Heart left ventricle (tissue), 16 donors: Measurements from ENCODE around the gene FOXN3. TPM values are rescaled to one million over a fixed set of nuclear protein-coding genes. Genes with fewer than 3 reads are reported as not detected.

Source experiments
- ATAC-seq, 4 donors: fragments of 200-7000 bp; cut with Tn5 transposase; one replicate each; pipeline ENCODE4 v1.9.1; 2020 to 2022; ENCODE audit warnings: moderate library complexity in 4 of 4, mild to moderate bottlenecking in 3 of 4, moderate number of reproducible peaks in 1 of 4
- DNase-seq, 5 donors: peaks; one replicate each; pipeline ENCODE4 v3.0.0-alpha.2; 2020
- H3K27ac ChIP-seq, 12 donors: fragments of 200-600 bp; sonication (generic) in 4 of 12; one replicate each; pipeline versions ENCODE4 v1.5.0 to v1.8.0; 2016 to 2022; ENCODE audit warnings: mild to moderate bottlenecking in 2 of 12
- H3K27me3 ChIP-seq, 9 donors: fragments of 200-600 bp; sonication (generic) in 2 of 9; one replicate each; pipeline versions ENCODE4 v1.5.1 to v1.8.0; 2016 to 2022; ENCODE audit warnings: mild to moderate bottlenecking in 3 of 9
- H3K36me3 ChIP-seq, 9 donors: fragments of 200-600 bp; sonication (generic) in 2 of 9; one replicate each; pipeline versions ENCODE4 v1.5.0 to v1.8.0; 2018 to 2022; ENCODE audit warnings: mild to moderate bottlenecking in 2 of 9
- H3K4me1 ChIP-seq, 12 donors: fragments of 200-600 bp; sonication (generic) in 4 of 12; one replicate each; pipeline versions ENCODE4 v1.5.0 to v1.8.0; 2016 to 2022; ENCODE audit warnings: mild to moderate bottlenecking in 3 of 12
- H3K4me3 ChIP-seq, 12 donors: fragments of 200-600 bp; sonication (generic) in 4 of 12; one replicate each; pipeline versions ENCODE4 v1.5.0 to v1.8.0; 2017 to 2022; ENCODE audit warnings: mild to moderate bottlenecking in 9 of 12, moderate library complexity in 4 of 12
- H3K9me3 ChIP-seq, 12 donors: fragments of 200-600 bp; sonication (generic) in 4 of 12; one replicate each; pipeline versions ENCODE4 v1.5.0 to v1.8.0; 2016 to 2022; ENCODE audit warnings: mild to moderate bottlenecking in 1 of 12
- POLR2A ChIP-seq, 2 donors: fragments of 450-650 bp; IDR thresholded peaks; one replicate each; pipeline ENCODE4 v1.6.1; 2017; ENCODE audit warnings: antibody characterized with exemption in 2 of 2, mild to moderate bottlenecking in 2 of 2, moderate library complexity in 2 of 2
- WGBS, 4 donors: extraction: QIAGEN DNeasy Blood & Tissue Kit in 2 of 4; methylation state at CpG; one replicate each; pipeline versions ENCODE4 v1.1.5 to v1.1.7; 2013 to 2018; 5-methylcytosine and 5-hydroxymethylcytosine counted together
- intact Hi-C, 10 donors: fragments of 100-400 bp; cut with DNase I; formaldehyde crosslinking; loops; one replicate each; pipeline versions ENCODE4 v1.11.1 to v1.14.2; 2022
- polyA plus RNA-seq, 2 donors: library from polyadenylated mRNA; stranded (reverse); fragments of 200-250 nt; gene quantifications; one replicate each; pipeline ENCODE4 v1.2.3, GENCODE V29; 2013
- total RNA-seq, 9 donors: library from RNA; depleted of rRNA in 2 of 9; stranded (reverse); fragments of >200 nt in 2 of 9; fragmentation: NEBNext Ultra II Directional in 3 of 9; extraction: Animal tissue kit (Norgen Biotek cat#: 25700) in 3 of 9; gene quantifications; one replicate each; pipeline versions ENCODE4 v1.1.0 to v1.2.4, GENCODE V29; 2016 to 2023
- TF ChIP-seq, protein P1 (sequence below), 12 donors: fragments of 200-600 bp; sonication (generic) in 4 of 12; IDR thresholded peaks; one replicate each; pipeline versions ENCODE4 v1.5.0 to v1.8.0; 2018 to 2022; ENCODE audit warnings: antibody characterized with exemption in 12 of 12, mild to moderate bottlenecking in 5 of 12
- donor health status: ischemic (EF 13 %, LVEDD 7.1; RV severe dilation, severe dysfunction).
- donor health status: healthy with polysubstance abuse.
- donor health status: DM: no; HTN: yes; CAD: no.
- donor health status: DM: no; HTN: no; CAD: no.
- donor health status: ischemic (EF 25% LVEDD 6.9; RV normal size, moderate dysfunction).
- donor health status: ischemic (EF 25% LVEDD 5.7; RV mildly dilated, moderate dysfunction).
- donor health status: healthy.
- donor health status: DM: yes; HTN: yes; CAD: no.
- donor health status: ischemic (EF 35%, LVEDD 5.7; RV mildly dilated, moderate dysfunction).
- donor health status: nonischemic (EF 11% LVEDD 7.7; RV severe dilation, severe dysfunction).
- donor health status: DM: yes; HTN: yes; CAD: no.
- donor health status: PGD.
- donor health status: ischemic (EF 29% LVEDD 5.4; RV normal size, mild dysfunction).
- donor health status: nonischemic (EF 23%, LVEDD 6.1; RV moderate dilation, normal function).

FOXN3 gene
- total and polyA plus RNA-seq, 11 donors: 24.4 to 161 (median 111) TPM

DNA sequence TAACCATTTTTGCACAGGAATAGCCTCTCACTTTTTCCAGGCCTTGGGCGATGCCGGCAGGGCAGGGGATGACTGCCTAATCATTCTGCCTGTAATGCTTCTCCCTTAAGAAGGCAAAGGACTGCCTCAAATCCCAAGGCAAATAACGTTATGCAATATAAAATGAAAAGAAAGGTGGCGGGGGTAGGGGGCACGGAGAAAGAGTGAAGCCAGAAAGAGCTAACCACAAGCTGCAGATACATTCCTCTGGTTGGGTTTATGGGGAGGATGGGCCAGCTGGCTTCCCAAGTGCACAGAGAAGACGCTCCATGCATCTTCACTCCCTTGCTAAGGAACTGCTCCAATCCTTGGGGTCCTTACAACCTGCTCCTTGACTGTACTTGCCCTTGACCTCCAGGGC lies 229.5 kb downstream of the FOXN3 start:
- peaks cover 0 to 30% (median 11%) of the 10 kb centered on the region in 9 donors for H3K36me3 ChIP-seq
- WGBS, 4 donors: 69 to 82% (median 78%) methylated on average over 6 of the region's 6 CpGs
- peak overlapping the region in 11 of 12 donors; percentile 37 to 80 (median 68) for H3K27ac ChIP-seq
- DNase-seq: no peak
- no peaks in the 10 kb centered on the region for H3K9me3 ChIP-seq
- no peak for ATAC-seq
- no peak for TF ChIP-seq POLR2A (IDR thresholded peaks at IDR 0.05)
- TF ChIP-seq, protein P1, sequence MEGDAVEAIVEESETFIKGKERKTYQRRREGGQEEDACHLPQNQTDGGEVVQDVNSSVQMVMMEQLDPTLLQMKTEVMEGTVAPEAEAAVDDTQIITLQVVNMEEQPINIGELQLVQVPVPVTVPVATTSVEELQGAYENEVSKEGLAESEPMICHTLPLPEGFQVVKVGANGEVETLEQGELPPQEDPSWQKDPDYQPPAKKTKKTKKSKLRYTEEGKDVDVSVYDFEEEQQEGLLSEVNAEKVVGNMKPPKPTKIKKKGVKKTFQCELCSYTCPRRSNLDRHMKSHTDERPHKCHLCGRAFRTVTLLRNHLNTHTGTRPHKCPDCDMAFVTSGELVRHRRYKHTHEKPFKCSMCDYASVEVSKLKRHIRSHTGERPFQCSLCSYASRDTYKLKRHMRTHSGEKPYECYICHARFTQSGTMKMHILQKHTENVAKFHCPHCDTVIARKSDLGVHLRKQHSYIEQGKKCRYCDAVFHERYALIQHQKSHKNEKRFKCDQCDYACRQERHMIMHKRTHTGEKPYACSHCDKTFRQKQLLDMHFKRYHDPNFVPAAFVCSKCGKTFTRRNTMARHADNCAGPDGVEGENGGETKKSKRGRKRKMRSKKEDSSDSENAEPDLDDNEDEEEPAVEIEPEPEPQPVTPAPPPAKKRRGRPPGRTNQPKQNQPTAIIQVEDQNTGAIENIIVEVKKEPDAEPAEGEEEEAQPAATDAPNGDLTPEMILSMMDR (IDR thresholded peaks at IDR 0.05): no peak
- no peaks in the 10 kb centered on the region for H3K27me3 ChIP-seq
- H3K4me1 ChIP-seq: peaks cover 4 to 47% (median 35%) of the 10 kb centered on the region in 12 donors
- intact Hi-C loops: loop anchor here in 5 of 10 donors (5.0 to 10.0 kb wide), 6 partner anchors 65 to 727 kb away; partner anchors contain the start of gene FOXN3 (in 3 of the 5)
- H3K4me3 ChIP-seq: no peak overlapping the region

DNA sequence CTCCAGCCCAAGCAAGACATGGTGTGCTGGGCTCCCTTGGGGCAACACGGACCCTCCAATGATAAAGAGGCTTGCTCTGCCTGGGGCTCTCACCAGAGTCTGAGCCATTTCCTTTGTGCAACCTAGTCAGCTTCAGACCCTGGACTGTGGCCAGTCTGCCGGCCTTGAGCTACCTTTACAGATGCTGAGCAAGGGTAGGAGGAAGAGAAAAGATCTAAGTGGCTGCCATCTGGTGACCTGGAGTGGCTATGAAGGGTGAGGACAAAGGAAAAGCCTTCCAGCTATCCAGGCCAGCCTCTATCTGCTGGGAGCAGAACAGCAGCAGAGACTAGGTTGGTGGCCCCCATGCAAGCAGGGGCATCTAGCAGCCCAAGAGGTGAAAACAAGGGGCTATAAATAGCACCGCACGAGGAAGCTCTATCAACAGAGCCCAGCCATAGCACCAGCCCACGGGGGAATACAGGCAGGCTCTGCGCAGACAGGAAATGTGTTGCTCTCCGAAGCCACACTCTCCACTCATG lies 230.1 kb downstream of the FOXN3 start:
- peak; percentile 79 to 91 (median 86) for ATAC-seq
- 12 to 38% (median 27%) methylated on average over 6 to 7 of the region's 7 CpGs for WGBS, 4 donors
- no peaks in the 10 kb centered on the region for H3K9me3 ChIP-seq
- no peaks in the 10 kb centered on the region for H3K27me3 ChIP-seq
- peaks cover 4 to 47% (median 35%) of the 10 kb centered on the region in 12 donors for H3K4me1 ChIP-seq
- intact Hi-C loops: loop anchor here in 5 of 10 donors (5.0 to 10.0 kb wide), 6 partner anchors 65 to 728 kb away; partner anchors contain the start of gene FOXN3 (in 3 of the 5)
- H3K27ac ChIP-seq: peak overlapping the region in 11 of 12 donors; percentile 37 to 80 (median 68)
- no peak for TF ChIP-seq POLR2A (IDR thresholded peaks at IDR 0.05)
- TF ChIP-seq, protein P1 (IDR thresholded peaks at IDR 0.05): peak in 1 of 12 donors; percentile 19
- peaks cover 0 to 30% (median 11%) of the 10 kb centered on the region in 9 donors for H3K36me3 ChIP-seq
- peak in 2 of 5 donors; percentile 48 to 61 for DNase-seq
- no peak overlapping the region for H3K4me3 ChIP-seq

DNA sequence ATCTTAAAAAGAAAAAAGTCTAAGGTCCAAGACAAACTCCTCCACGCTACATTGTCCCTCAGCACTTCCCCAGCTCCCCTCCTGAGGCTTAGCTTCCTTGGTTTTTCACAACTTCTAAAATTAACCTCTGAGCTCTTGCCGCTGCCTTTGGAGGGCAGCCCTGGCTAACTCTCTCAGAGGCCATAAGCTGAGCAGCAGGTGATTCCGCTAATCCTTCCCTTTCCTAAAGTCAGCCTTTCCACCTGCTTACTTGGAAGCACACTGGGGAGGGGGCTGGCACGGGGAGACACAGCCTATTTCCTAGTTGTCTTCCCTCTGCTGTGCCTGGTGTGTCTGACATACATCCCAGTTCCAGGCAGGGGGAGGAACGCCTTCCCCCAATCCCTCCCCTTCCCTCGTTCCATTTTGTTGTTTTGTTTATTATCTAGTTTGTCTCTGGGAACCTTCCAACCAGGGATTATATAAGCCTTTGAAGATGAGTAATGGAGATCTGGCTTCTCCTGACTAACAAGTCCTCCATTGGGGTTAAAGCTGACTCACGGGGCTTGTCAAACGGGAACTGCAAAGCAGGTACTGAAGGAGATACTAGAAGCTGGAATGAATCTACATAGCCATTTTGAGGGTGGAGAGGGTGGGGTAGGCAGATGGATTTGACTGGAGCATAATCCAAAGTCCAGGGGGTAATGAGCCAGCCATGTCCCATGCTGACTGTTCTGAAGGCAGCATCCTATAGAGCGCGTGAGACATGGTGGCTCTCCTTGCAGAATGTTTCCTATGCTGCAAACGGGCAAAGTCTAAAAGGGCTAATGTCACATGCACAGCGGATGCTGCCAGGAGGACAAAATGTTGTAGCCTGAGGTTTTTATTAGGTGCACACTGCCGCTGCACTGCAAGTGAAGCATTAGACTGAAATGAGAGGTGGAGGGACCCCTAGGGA lies 230.8 kb downstream of the FOXN3 start:
- Histone ChIP-seq H3K27me3 (no peaks in the 10 kb centered on the region), H3K4me3 (no peak overlapping the region), H3K9me3 (no peaks in the 10 kb centered on the region), H3K36me3 (peaks cover 0 to 30% (median 11%) of the 10 kb centered on the region in 9 donors), H3K27ac (peak overlapping the region in 11 of 12 donors; percentile 50 to 80 (median 68)), H3K4me1 (peaks cover 4 to 47% (median 35%) of the 10 kb centered on the region in 12 donors)
- no peak for DNase-seq
- peak; percentile 61 to 76 (median 69) for ATAC-seq
- WGBS, 4 donors: 57 to 63% (median 62%) methylated on average over 13 of the region's 13 CpGs
- TF ChIP-seq, protein P1 (IDR thresholded peaks at IDR 0.05): peak in 1 of 12 donors; percentile 25
- no peak for TF ChIP-seq POLR2A (IDR thresholded peaks at IDR 0.05)
- intact Hi-C loops: loop anchor here in 5 of 10 donors (5.0 to 10.0 kb wide), 6 partner anchors 66 to 729 kb away; partner anchors contain the start of gene FOXN3 (in 3 of the 5)
